ENCODE measurements around the gene RNF4.
"Not testable (repeated sequence)": the region's sequence is repeated elsewhere in the genome, so short reads cannot be mapped to it uniquely, and the experiment has no call there.

Gene RNF4

DNA sequence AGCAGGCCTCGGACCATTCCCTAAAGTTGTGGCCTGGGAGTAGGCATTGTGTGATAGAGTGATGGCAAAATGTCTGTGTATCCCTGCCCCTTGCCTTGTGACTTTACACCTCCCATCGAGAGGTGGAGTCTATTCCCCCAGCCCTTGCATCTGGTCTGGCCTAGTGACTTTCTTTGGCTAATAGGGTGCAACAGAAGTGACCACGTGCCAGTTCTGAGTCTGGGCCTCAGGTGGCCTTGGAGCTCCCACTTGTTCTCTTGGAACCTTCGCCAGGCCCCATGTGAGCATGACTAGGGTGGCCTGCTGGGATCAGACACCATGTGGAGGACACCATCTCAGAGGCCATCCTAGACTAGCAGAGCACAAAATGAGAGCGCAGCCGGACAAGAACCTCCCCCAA lies 3.9 kb upstream of the RNF4 start:
- in situ Hi-C loops (cut with MboI; ENCODE audit: low pct_unique_long_range_greater_than_20kb, low sequenced_read_pairs, unreplicated experiment) = no loop called here
- no peak for DNase-seq (ENCODE audit: low spot score)
- TF ChIP-seq, protein P1, sequence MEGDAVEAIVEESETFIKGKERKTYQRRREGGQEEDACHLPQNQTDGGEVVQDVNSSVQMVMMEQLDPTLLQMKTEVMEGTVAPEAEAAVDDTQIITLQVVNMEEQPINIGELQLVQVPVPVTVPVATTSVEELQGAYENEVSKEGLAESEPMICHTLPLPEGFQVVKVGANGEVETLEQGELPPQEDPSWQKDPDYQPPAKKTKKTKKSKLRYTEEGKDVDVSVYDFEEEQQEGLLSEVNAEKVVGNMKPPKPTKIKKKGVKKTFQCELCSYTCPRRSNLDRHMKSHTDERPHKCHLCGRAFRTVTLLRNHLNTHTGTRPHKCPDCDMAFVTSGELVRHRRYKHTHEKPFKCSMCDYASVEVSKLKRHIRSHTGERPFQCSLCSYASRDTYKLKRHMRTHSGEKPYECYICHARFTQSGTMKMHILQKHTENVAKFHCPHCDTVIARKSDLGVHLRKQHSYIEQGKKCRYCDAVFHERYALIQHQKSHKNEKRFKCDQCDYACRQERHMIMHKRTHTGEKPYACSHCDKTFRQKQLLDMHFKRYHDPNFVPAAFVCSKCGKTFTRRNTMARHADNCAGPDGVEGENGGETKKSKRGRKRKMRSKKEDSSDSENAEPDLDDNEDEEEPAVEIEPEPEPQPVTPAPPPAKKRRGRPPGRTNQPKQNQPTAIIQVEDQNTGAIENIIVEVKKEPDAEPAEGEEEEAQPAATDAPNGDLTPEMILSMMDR (IDR thresholded peaks at IDR 0.05; ENCODE audit: extremely low read depth, insufficient read depth, missing control alignments) = no peak

DNA sequence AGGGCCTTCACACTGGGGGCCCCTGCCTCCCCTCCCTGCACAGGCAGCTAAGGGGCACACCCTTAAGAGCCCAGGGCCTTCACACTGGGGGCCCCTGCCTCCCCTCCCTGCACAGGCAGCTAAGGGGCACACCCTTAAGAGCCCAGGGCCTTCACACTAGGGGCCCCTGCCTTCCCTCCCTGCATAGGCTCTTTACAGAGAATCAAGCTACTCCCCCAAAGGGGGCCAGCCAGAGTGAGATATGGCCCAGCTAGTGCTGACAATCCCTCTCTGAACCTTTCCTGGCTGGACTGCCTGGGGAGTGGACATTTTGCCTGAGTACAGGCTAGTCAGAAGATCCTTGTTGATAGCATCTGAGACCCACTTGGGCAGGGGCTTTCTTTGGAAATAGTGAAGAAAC lies 3.4 kb upstream of the RNF4 start:
- DNase-seq (ENCODE audit: low spot score); in situ Hi-C loops (cut with MboI; ENCODE audit: low pct_unique_long_range_greater_than_20kb, low sequenced_read_pairs, unreplicated experiment): not testable (repeated sequence)

DNA sequence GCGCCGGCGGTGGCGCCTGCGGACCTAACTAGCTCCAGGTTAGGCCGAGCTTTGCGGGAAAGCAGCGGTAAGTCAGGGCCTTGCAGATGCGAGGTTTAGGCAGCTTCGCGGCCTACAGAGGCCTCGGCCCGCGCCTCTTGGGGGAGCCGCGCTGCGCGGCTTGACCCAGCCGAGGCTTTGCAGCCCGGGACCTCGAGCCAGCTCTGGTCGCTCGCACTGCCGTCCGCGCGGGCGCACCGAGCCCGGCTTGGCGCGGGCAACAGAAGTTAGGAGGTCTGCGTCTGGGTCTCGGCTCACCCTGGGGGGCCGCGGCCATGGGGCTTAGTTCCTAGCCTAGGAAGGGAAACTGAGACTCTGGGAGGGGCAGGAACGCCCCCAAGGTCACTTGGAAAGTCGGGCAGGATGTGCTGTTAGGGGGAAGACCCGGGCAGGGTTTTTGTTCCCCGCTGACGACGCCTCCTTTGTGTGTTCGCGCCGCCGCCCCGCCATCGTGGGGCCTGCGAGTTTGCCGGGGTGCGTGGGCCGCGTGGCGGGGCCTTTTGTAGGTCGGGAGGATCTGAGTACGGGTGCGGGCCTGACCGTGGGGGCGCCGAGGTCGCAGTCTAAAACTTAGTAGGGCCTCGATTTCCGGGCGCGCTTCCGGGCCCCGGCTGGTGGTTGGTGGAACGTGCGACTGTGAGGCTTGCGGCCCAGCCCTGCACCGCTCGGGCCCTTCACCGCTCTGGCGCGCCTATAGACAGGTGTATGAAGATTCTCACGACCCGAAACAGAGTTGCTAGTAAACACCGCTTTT lies 482 bp downstream of the RNF4 start:
- TF ChIP-seq, protein P1 (IDR thresholded peaks at IDR 0.05; ENCODE audit: extremely low read depth, insufficient read depth, missing control alignments) = no peak
- DNase-seq (ENCODE audit: low spot score) = peak; percentile 82
- in situ Hi-C loops (cut with MboI; ENCODE audit: low pct_unique_long_range_greater_than_20kb, low sequenced_read_pairs, unreplicated experiment) = no loop called here

DNA sequence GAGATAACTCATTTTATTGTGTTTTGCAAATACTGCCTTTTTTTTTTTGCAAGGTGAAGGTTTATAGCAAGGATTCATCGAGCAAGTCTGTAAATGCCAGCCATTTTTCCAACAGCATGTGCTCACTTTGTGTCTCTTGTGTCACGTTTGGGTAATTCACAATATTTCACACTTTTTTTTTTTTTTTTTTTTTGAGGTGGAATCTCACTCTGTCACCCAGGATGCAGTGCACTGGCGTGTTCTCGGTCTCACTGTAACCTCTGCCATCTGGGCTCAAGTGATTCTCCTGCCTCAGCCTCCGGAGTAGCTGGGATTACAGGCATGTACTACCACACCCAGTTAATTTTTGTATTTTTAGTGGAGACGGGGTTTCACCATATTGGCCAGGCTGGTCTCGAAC lies 1.9 kb downstream of the RNF4 start:
- TF ChIP-seq, protein P1 (IDR thresholded peaks at IDR 0.05; ENCODE audit: extremely low read depth, insufficient read depth, missing control alignments) = no peak
- no peak for DNase-seq (ENCODE audit: low spot score)
- in situ Hi-C loops (cut with MboI; ENCODE audit: low pct_unique_long_range_greater_than_20kb, low sequenced_read_pairs, unreplicated experiment) = no loop called here

DNA sequence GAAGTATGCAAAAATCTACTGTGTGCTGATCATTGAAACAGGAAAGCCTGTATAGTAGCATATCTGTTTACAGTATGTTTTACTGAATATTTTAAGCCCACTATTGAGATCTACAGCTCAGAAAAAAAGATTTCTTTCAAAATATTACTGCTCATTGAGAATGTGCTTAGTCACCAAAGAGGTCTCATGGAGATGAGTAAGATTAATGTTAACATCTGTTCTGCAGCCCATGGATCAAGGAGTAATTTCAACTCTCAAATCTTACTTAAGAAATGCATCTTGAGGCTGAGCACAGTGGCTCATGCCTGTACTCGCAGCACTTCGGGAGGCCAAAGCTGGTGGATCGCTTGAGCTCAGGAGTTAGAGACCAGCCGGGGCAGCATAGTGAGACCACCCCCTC lies 3.3 kb downstream of the RNF4 start:
- TF ChIP-seq, protein P1 (IDR thresholded peaks at IDR 0.05; ENCODE audit: extremely low read depth, insufficient read depth, missing control alignments) = no peak
- DNase-seq (ENCODE audit: low spot score) = no peak
- in situ Hi-C loops (cut with MboI; ENCODE audit: low pct_unique_long_range_greater_than_20kb, low sequenced_read_pairs, unreplicated experiment) = no loop called here

DNA sequence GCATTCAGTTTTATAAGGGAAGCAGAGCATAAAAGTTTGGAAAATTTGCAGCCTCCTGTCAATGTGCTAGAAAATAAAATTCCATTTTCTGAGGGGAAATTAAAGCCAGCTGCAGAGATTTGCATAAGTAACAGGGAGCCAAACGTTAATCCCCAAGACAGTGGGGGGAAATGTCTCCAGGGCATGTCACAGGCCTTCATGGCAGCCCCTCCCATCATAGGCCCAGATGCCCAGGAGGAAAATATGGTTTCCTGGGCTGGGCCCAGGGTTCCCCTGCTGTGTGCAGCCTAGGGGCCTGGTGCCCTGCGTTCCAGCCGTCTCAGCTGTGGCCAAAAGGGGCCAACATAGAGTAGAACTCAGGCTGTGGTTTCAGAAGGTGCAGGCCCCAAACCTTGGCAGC lies 9.3 kb downstream of the RNF4 start:
- in situ Hi-C loops (cut with MboI; ENCODE audit: low pct_unique_long_range_greater_than_20kb, low sequenced_read_pairs, unreplicated experiment) = no loop called here
- no peak for DNase-seq (ENCODE audit: low spot score)
- TF ChIP-seq, protein P1 (IDR thresholded peaks at IDR 0.05; ENCODE audit: extremely low read depth, insufficient read depth, missing control alignments) = no peak

DNA sequence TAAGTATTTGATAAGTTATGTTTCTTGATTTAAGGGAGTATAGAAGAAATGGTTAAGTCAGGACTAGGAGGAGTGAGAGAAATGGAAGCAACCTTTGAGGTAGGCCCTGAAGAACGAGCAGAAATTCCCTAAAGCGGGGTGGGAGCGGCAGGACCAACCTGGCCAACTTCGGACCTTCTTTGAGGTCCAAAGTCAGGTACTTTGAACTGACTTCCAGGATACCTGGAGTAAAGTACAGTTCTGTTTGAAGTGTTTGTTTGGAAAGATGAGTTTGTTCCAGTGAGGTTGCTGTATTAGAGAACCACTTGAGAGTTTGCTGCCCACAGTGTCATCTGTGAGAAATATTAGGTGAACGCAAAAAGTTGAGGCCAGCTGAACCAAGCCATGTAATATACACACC lies 11.7 kb downstream of the RNF4 start:
- TF ChIP-seq, protein P1 (IDR thresholded peaks at IDR 0.05; ENCODE audit: extremely low read depth, insufficient read depth, missing control alignments) = no peak
- in situ Hi-C loops (cut with MboI; ENCODE audit: low pct_unique_long_range_greater_than_20kb, low sequenced_read_pairs, unreplicated experiment) = no loop called here
- DNase-seq (ENCODE audit: low spot score) = no peak

All from GM13977 (cell line).